Aorta (tissue), 5 donors: ENCODE measurements around the gene RFC4. TPM values are rescaled to one million over a fixed set of nuclear protein-coding genes. Genes with fewer than 3 reads are reported as not detected.
"Not testable (repeated sequence)": the region's sequence is repeated elsewhere in the genome, so short reads cannot be mapped to it uniquely, and the experiment has no call there.

ENCODE experiments used
- ATAC-seq: fragments of 200-7000 bp; cut with Tn5 transposase; one replicate; pipeline ENCODE4 v1.9.1; 2022; ENCODE audit warnings: moderate library complexity; ENCODE audit not compliant: low FRiP score
- DNase-seq, 2 donors: peaks; one replicate each; pipeline ENCODE4 v3.0.0-alpha.2; 2020
- H3K27ac ChIP-seq, 2 donors: one replicate each; pipeline ENCODE4 v1.5.1; 2013; ENCODE audit warnings: low read length in 2 of 2, mild to moderate bottlenecking in 2 of 2, moderate library complexity in 2 of 2, control low read depth in 1 of 2, inconsistent platforms in 1 of 2, low read depth in 1 of 2
- H3K27me3 ChIP-seq, 2 donors: one replicate each; pipeline ENCODE4 v1.6.1; 2013; ENCODE audit warnings: control low read depth in 1 of 2, low read length in 1 of 2, mild to moderate bottlenecking in 1 of 2, moderate library complexity in 1 of 2; ENCODE audit not compliant: insufficient read depth in 2 of 2, control insufficient read depth in 1 of 2
- H3K36me3 ChIP-seq, 2 donors: one replicate each; pipeline ENCODE4 v1.6.1; 2013; ENCODE audit warnings: control low read depth in 1 of 2, low read length in 1 of 2, mild to moderate bottlenecking in 1 of 2; ENCODE audit not compliant: insufficient read depth in 2 of 2, control insufficient read depth in 1 of 2
- H3K4me1 ChIP-seq, 2 donors: one replicate each; pipeline ENCODE4 v1.6.1; 2013; ENCODE audit warnings: low read length in 2 of 2, control low read depth in 1 of 2, mild to moderate bottlenecking in 1 of 2, moderate library complexity in 1 of 2; ENCODE audit not compliant: insufficient read depth in 2 of 2, control insufficient read depth in 1 of 2
- H3K4me3 ChIP-seq, 2 donors: one replicate each; pipeline ENCODE4 v1.5.1; 2013; ENCODE audit warnings: low read length in 2 of 2, control low read depth in 1 of 2, mild to moderate bottlenecking in 1 of 2
- H3K9me3 ChIP-seq: one replicate; pipeline ENCODE4 v1.6.1; 2013; ENCODE audit warnings: mild to moderate bottlenecking, low read length; ENCODE audit not compliant: control insufficient read depth
- WGBS, 2 donors: extraction: QIAGEN DNeasy Blood & Tissue Kit; methylation state at CpG; one replicate each; pipeline ENCODE4 v1.1.7; 2013; 5-methylcytosine and 5-hydroxymethylcytosine counted together
- intact Hi-C, 2 donors: fragments of 100-400 bp; cut with DNase I; formaldehyde crosslinking; loops; one replicate each; pipeline versions ENCODE4 v1.14.2 to v1.15.0; 2022
- polyA plus RNA-seq, 2 donors: library from polyadenylated mRNA; stranded (reverse); fragments of 200-250 nt; gene quantifications; one replicate each; pipeline ENCODE4 v1.2.3, GENCODE V29; 2013
- total RNA-seq, 2 donors: library from RNA; stranded (reverse); fragmentation: NEBNext Ultra II Directional; extraction: Animal tissue kit (Norgen Biotek cat#: 25700); gene quantifications; one replicate each; pipeline ENCODE4 v1.2.1, GENCODE V29; 2021
- donor health status: healthy with polysubstance abuse.
- donor health status: Bipolar disorder and iron deficiency.
- donor health status: DM: no; HTN: no; CAD: no.
- donor health status: DM: no; HTN: no; CAD: no.
- donor health status: DM: yes; HTN: yes; CAD: no.

The RFC4 gene
- total and polyA plus RNA-seq, 4 donors = 6.9 to 10.4 (median 8.6) TPM

GRCh38 chr3:186821429-186822387 is 15.4 kb upstream of the RFC4 start:
- Histone ChIP-seq H3K4me1 (no peaks in the 10 kb centered on the region), H3K9me3 (no peaks in the 10 kb centered on the region), H3K36me3 (no peaks in the 10 kb centered on the region), H3K4me3 (no peak overlapping the region), H3K27me3 (no peaks in the 10 kb centered on the region), H3K27ac (no peak overlapping the region)
- DNase-seq (no peak), ATAC-seq (no peak)
- 36 to 41% methylated on average over 11 of the region's 11 CpGs for WGBS, 2 donors
- intact Hi-C loops = loop anchor here in 1 of 2 donors (5.0 kb wide), 1 partner anchor 204 kb away; no protein-coding TSS in a partner anchor

GRCh38 chr3:186818956-186819355 is 12.7 kb upstream of the RFC4 start:
- ATAC-seq (no peak), DNase-seq (no peak)
- intact Hi-C loops = loop anchor here in 1 of 2 donors (5.0 kb wide), 1 partner anchor 202 kb away; no protein-coding TSS in a partner anchor
- Histone ChIP-seq H3K27me3 (no peaks in the 10 kb centered on the region), H3K27ac (no peak overlapping the region), H3K9me3 (no peaks in the 10 kb centered on the region), H3K4me3 (no peak overlapping the region), H3K4me1 (no peaks in the 10 kb centered on the region), H3K36me3 (no peaks in the 10 kb centered on the region)
- 83 to 87% methylated on average over 1 of the region's 1 CpG for WGBS, 2 donors

GRCh38 chr3:186818516-186818915 is 12.2 kb upstream of the RFC4 start:
- ATAC-seq (no peak), DNase-seq (no peak)
- H3K4me1 ChIP-seq = no peaks in the 10 kb centered on the region
- WGBS, 2 donors = 91 to 94% methylated on average over 5 of the region's 5 CpGs
- H3K27me3 ChIP-seq = no peaks in the 10 kb centered on the region
- H3K9me3 ChIP-seq = no peaks in the 10 kb centered on the region
- intact Hi-C loops = loop anchor here in 1 of 2 donors (5.0 kb wide), 1 partner anchor 201 kb away; no protein-coding TSS in a partner anchor
- H3K36me3 ChIP-seq = no peaks in the 10 kb centered on the region
- H3K27ac ChIP-seq = no peak overlapping the region
- H3K4me3 ChIP-seq = no peak overlapping the region

- Histone ChIP-seq H3K4me1 (no peaks in the 10 kb centered on the region), H3K4me3 (no peak overlapping the region), H3K9me3 (no peaks in the 10 kb centered on the region), H3K27me3 (no peaks in the 10 kb centered on the region), H3K36me3 (no peaks in the 10 kb centered on the region), H3K27ac (no peak overlapping the region)
- 94 to 97% methylated on average over 1 of the region's 1 CpG for WGBS, 2 donors
- intact Hi-C loops = loop anchor here in 1 of 2 donors (5.0 kb wide), 1 partner anchor 198 kb away; no protein-coding TSS in a partner anchor
- ATAC-seq (no peak), DNase-seq (no peak)
These were observed 9.2 kb upstream of the RFC4 start for GRCh38 chr3:186815435-186815834.

- Histone ChIP-seq H3K4me3 (no peak overlapping the region), H3K27me3 (no peaks in the 10 kb centered on the region), H3K36me3 (no peaks in the 10 kb centered on the region), H3K27ac (no peak overlapping the region), H3K4me1 (no peaks in the 10 kb centered on the region), H3K9me3 (no peaks in the 10 kb centered on the region)
- WGBS, 2 donors = 83 to 84% methylated on average over 4 of the region's 4 CpGs
- DNase-seq (no peak), ATAC-seq (no peak)
- intact Hi-C loops = no loop called here
These were observed 7.8 kb upstream of the RFC4 start for GRCh38 chr3:186814100-186814499.

- intact Hi-C loops, ATAC-seq: not testable (repeated sequence)
- WGBS, 2 donors = 93 to 94% methylated on average over 12 to 20 of the region's 29 CpGs
These were observed 5.0 kb upstream of the RFC4 start for GRCh38 chr3:186811313-186811712.

GRCh38 chr3:186810336-186810996 is 4.2 kb upstream of the RFC4 start:
- intact Hi-C loops = no loop called here

More at GRCh38 chr3:186811313-186811712, 5.0 kb upstream of the RFC4 start:
- not testable (repeated sequence) for DNase-seq, H3K4me1 ChIP-seq, H3K4me3 ChIP-seq, H3K9me3 ChIP-seq, H3K36me3 ChIP-seq, H3K27me3 ChIP-seq, H3K27ac ChIP-seq

GRCh38 chr3:186807231-186807630 is 949 bp upstream of the RFC4 start:
- Histone ChIP-seq H3K9me3 (no peaks in the 10 kb centered on the region), H3K4me1 (no peaks in the 10 kb centered on the region), H3K36me3 (peaks cover 0 to 4% of the 10 kb centered on the region in 2 donors), H3K27ac (no peak overlapping the region), H3K4me3 (no peak overlapping the region), H3K27me3 (no peaks in the 10 kb centered on the region)
- no peak for DNase-seq
- intact Hi-C loops = no loop called here
- ATAC-seq = no peak
- WGBS, 2 donors = 47 to 50% methylated on average over 5 of the region's 5 CpGs

More at GRCh38 chr3:186810336-186810996, 4.2 kb upstream of the RFC4 start:
- ATAC-seq (no peak), DNase-seq (no peak)
- 84 to 89% methylated on average over 5 of the region's 5 CpGs for WGBS, 2 donors
- H3K9me3 ChIP-seq = no peaks in the 10 kb centered on the region
- no peaks in the 10 kb centered on the region for H3K36me3 ChIP-seq
- no peak overlapping the region for H3K4me3 ChIP-seq
- H3K27me3 ChIP-seq = no peaks in the 10 kb centered on the region
- no peaks in the 10 kb centered on the region for H3K4me1 ChIP-seq
- H3K27ac ChIP-seq = no peak overlapping the region
